HG03135 (cell line): ENCODE results near the gene EGFLAM.
"Not testable (repeated sequence)": the region's sequence is repeated elsewhere in the genome, so short reads cannot be mapped to it uniquely, and the experiment has no call there.

Source experiments
- ATAC-seq: cut with Tn5 transposase; IDR thresholded peaks from one replicate; pipeline ENCODE4 v1.9.1; 2021; ENCODE audit warnings: mild to moderate bottlenecking, moderate library complexity; ENCODE audit not compliant: unreplicated experiment

The EGFLAM gene

GRCh38 chr5:38413696-38414095 lies 155.3 kb downstream of the EGFLAM start:
- no peak for ATAC-seq

GRCh38 chr5:38414348-38414747 lies 156.0 kb downstream of the EGFLAM start:
- ATAC-seq = no peak

GRCh38 chr5:38415772-38416171 lies 157.4 kb downstream of the EGFLAM start:
- not testable (repeated sequence) for ATAC-seq

GRCh38 chr5:38417658-38418017 lies 159.3 kb downstream of the EGFLAM start:
- no peak for ATAC-seq

GRCh38 chr5:38420246-38420645 lies 161.9 kb downstream of the EGFLAM start:
- no peak for ATAC-seq

- ATAC-seq = no peak
These were observed 162.5 kb downstream of the EGFLAM start for GRCh38 chr5:38420691-38421390.

GRCh38 chr5:38422622-38423021 lies 164.3 kb downstream of the EGFLAM start:
- ATAC-seq = no peak

GRCh38 chr5:38423276-38424147 lies 165.2 kb downstream of the EGFLAM start:
- ATAC-seq = no peak

- ATAC-seq = no peak
These were observed 166.0 kb downstream of the EGFLAM start for GRCh38 chr5:38424148-38425060.

GRCh38 chr5:38426490-38426889 lies 168.1 kb downstream of the EGFLAM start:
- no peak for ATAC-seq

- ATAC-seq = no peak
These were observed 168.9 kb downstream of the EGFLAM start for GRCh38 chr5:38426986-38427950.

GRCh38 chr5:38431242-38431853 lies 173.0 kb downstream of the EGFLAM start:
- ATAC-seq = no peak

GRCh38 chr5:38433160-38433861 lies 175.0 kb downstream of the EGFLAM start:
- no peak for ATAC-seq

GRCh38 chr5:38434966-38435705 lies 176.8 kb downstream of the EGFLAM start:
- no peak for ATAC-seq

GRCh38 chr5:38438757-38439156 lies 180.4 kb downstream of the EGFLAM start:
- no peak for ATAC-seq

GRCh38 chr5:38441453-38442246 lies 183.3 kb downstream of the EGFLAM start:
- ATAC-seq = peak; percentile 99

GRCh38 chr5:38442247-38442573 lies 183.9 kb downstream of the EGFLAM start:
- ATAC-seq = no peak

GRCh38 chr5:38443390-38443789 lies 185.0 kb downstream of the EGFLAM start:
- ATAC-seq = no peak
